SH-SY5Y (cell line): Measurements from ENCODE around the gene TXNRD1.

Experiments used
- GATA2 ChIP-seq: IDR thresholded peaks from 2 replicates; pipeline ENCODE4 v1.6.1; 2011; ENCODE audit warnings: mild to moderate bottlenecking, low read depth, low read length
- GATA3 ChIP-seq: IDR thresholded peaks from 2 replicates; pipeline ENCODE4 v1.6.1; 2011; ENCODE audit warnings: low read depth, mild to moderate bottlenecking, low read length, moderate library complexity

- TF ChIP-seq GATA2 = no peak
- TF ChIP-seq GATA3 = no peak
Observed at GRCh38 chr12:104219361-104219892, 3.8 kb downstream of the TXNRD1 start.
